SK-N-SH (cell line): ENCODE data around the gene PWWP2B.

Experiments used
- CHD2 ChIP-seq: fragments of 150-350 bp; IDR thresholded peaks from 2 replicates; pipeline ENCODE4 v1.6.1; 2018; ENCODE audit warnings: low read length; ENCODE audit not compliant: partially characterized antibody
- CTCF ChIP-seq: fragments of 200-600 bp; sonication (generic); IDR thresholded peaks from 2 replicates; pipeline ENCODE4 v1.6.1; 2017; ENCODE audit warnings: antibody characterized with exemption, mild to moderate bottlenecking, moderate library complexity
- JUND ChIP-seq: IDR thresholded peaks from 2 replicates; pipeline ENCODE4 v1.4.0; 2012
- MAX ChIP-seq: IDR thresholded peaks from 2 replicates; pipeline ENCODE4 v1.4.0; 2012; ENCODE audit warnings: low read depth
- MXI1 ChIP-seq: IDR thresholded peaks from 2 replicates; pipeline ENCODE4 v1.6.1; 2012; ENCODE audit warnings: mild to moderate bottlenecking, low read depth, low read length, improper control_type of control experiment
- NFIC ChIP-seq: IDR thresholded peaks from 2 replicates; pipeline ENCODE4 v1.4.0; 2012; ENCODE audit warnings: borderline replicate concordance
- PBX3 ChIP-seq: IDR thresholded peaks from 2 replicates; pipeline ENCODE4; 2012
- POLR2AphosphoS5 ChIP-seq: IDR thresholded peaks from 2 replicates; pipeline ENCODE4 v1.6.1; 2012; ENCODE audit warnings: low read depth, low read length
- RAD21 ChIP-seq: IDR thresholded peaks from 2 replicates; pipeline ENCODE4 v1.6.1; 2012; ENCODE audit warnings: mild to moderate bottlenecking, low read length
- TEAD4 ChIP-seq: IDR thresholded peaks from 2 replicates; pipeline ENCODE4 v1.4.0; 2012; ENCODE audit warnings: mild to moderate bottlenecking, borderline replicate concordance; ENCODE audit not compliant: insufficient read depth
- YY1 ChIP-seq: IDR thresholded peaks from 2 replicates; pipeline ENCODE4 v1.4.0; 2012; ENCODE audit warnings: low read depth, mild to moderate bottlenecking
- TF ChIP-seq, protein P1 (sequence below): IDR thresholded peaks from 2 replicates; pipeline ENCODE4 v1.6.1; 2012; ENCODE audit warnings: mild to moderate bottlenecking, low read depth, low read length, moderate library complexity

DNA sequence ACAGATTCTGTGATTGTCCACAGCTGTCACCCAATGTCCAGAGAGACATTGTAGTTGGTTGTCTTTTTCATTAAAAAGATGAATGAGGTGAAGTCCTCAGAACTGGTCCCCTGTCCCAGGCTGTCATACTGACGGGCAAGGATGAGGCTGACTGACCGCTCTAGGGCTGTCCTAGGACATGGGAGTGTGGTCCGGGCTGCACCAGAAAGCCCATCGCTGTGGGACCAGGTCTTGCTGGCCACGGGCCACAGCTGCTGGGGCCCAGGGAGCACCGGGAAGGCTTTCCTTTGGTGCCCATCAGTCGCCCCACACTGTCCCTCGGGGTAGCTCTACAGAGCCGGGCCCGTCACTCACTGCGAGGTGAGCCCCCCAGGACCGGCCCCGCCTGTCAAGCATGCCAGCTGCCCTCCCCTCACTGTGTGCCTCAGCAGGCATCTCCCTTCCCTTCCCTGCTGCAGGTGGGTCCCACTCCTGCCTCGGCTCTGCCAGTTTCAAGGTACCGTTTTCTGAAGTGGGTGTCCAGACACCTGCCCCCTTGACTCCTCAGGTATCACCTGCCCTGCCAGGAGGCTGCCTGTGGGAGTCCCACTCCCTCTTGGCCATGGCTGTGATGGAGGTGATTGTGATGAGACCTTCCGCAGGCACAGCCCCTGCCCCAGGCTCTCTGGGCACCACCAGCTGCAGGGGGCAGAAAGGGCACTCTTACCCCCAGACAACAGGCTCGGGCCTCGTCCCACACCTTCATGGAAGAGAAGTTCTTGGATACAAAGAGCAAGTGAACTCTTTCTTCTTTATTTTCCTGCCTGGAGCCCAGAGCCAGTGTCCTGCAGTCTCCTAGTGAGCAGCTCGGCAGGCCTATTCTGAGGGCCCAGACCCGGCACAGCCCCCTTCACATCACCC, 43.3 kb upstream of the PWWP2B start:
- TF ChIP-seq CTCF (no peak), POLR2AphosphoS5 (no peak), NFIC (no peak), JUND (no peak), CHD2 (no peak), YY1 (no peak), PBX3 (no peak), MXI1 (no peak), RAD21 (no peak), MAX (no peak), TEAD4 (no peak)
- TF ChIP-seq, protein P1, sequence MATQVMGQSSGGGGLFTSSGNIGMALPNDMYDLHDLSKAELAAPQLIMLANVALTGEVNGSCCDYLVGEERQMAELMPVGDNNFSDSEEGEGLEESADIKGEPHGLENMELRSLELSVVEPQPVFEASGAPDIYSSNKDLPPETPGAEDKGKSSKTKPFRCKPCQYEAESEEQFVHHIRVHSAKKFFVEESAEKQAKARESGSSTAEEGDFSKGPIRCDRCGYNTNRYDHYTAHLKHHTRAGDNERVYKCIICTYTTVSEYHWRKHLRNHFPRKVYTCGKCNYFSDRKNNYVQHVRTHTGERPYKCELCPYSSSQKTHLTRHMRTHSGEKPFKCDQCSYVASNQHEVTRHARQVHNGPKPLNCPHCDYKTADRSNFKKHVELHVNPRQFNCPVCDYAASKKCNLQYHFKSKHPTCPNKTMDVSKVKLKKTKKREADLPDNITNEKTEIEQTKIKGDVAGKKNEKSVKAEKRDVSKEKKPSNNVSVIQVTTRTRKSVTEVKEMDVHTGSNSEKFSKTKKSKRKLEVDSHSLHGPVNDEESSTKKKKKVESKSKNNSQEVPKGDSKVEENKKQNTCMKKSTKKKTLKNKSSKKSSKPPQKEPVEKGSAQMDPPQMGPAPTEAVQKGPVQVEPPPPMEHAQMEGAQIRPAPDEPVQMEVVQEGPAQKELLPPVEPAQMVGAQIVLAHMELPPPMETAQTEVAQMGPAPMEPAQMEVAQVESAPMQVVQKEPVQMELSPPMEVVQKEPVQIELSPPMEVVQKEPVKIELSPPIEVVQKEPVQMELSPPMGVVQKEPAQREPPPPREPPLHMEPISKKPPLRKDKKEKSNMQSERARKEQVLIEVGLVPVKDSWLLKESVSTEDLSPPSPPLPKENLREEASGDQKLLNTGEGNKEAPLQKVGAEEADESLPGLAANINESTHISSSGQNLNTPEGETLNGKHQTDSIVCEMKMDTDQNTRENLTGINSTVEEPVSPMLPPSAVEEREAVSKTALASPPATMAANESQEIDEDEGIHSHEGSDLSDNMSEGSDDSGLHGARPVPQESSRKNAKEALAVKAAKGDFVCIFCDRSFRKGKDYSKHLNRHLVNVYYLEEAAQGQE: no peak
